ENCODE results near the gene DDX39B. TPM values are rescaled to one million over a fixed set of nuclear protein-coding genes. Genes with fewer than 3 reads are reported as not detected.
"Not testable (repeated sequence)": the region's sequence is repeated elsewhere in the genome, so short reads cannot be mapped to it uniquely, and the experiment has no call there.

DDX39B gene
- 336 TPM for total RNA-seq (ENCODE audit: unreplicated experiment)
- long read RNA-seq, transcript DDX39B-202 (11 exons, 2,133 nt): minor isoform, 50 of 159 reads
- long read RNA-seq, transcript DDX39B-214 (11 exons, 2,003 nt): major isoform, 87 of 159 reads
- long read RNA-seq, partial matches to known transcripts: 8 of 159 reads
- long read RNA-seq, other reads (novel, unspliced or antisense): 13 of 159 reads

GRCh38 chr6:31541658-31542521 is at the start of gene DDX39B:
Gene DDX39B (minus strand): TSS chr6:31542003. CDS start chr6:31540532, 1,471 bp downstream.
- H3K4me1 Mint-ChIP-seq (ENCODE audit: unreplicated experiment): peaks cover 34% of the 10 kb centered on the region

GRCh38 chr6:31590691-31591090 is 48.9 kb upstream of the DDX39B start:
- not testable (repeated sequence) for H3K27me3 Mint-ChIP-seq (ENCODE audit: unreplicated experiment); DNase-seq (ENCODE audit: low spot score); H3K36me3 Mint-ChIP-seq (ENCODE audit: low read depth, unreplicated experiment); H3K4me3 Mint-ChIP-seq (ENCODE audit: unreplicated experiment); H3K9me3 Mint-ChIP-seq (ENCODE audit: unreplicated experiment); H3K4me1 Mint-ChIP-seq (ENCODE audit: unreplicated experiment); H3K27ac Mint-ChIP-seq (ENCODE audit: unreplicated experiment)

More at GRCh38 chr6:31541658-31542521, at the start of gene DDX39B:
- peak within 1 kb of the TSS; percentile 99 for H3K4me3 Mint-ChIP-seq (ENCODE audit: unreplicated experiment)
- DNase-seq (ENCODE audit: low spot score): peak; percentile 80
- H3K27ac Mint-ChIP-seq (ENCODE audit: unreplicated experiment): peak within 1 kb of the TSS; percentile 100
- peaks cover 27% of the 10 kb centered on the region for H3K36me3 Mint-ChIP-seq (ENCODE audit: low read depth, unreplicated experiment)
- TF ChIP-seq CTCF (IDR thresholded peaks at IDR 0.05; ENCODE audit: unreplicated experiment): no peak
- no peaks in the 10 kb centered on the region for H3K9me3 Mint-ChIP-seq (ENCODE audit: unreplicated experiment)
- H3K27me3 Mint-ChIP-seq (ENCODE audit: unreplicated experiment): peaks cover 10% of the 10 kb centered on the region

GRCh38 chr6:31588871-31589650 is 47.3 kb upstream of the DDX39B start:
- H3K9me3 Mint-ChIP-seq (ENCODE audit: unreplicated experiment): no peaks in the 10 kb centered on the region
- peaks cover 12% of the 10 kb centered on the region for H3K4me1 Mint-ChIP-seq (ENCODE audit: unreplicated experiment)
- H3K4me3 Mint-ChIP-seq (ENCODE audit: unreplicated experiment): no peak overlapping the region
- no peak overlapping the region for H3K27ac Mint-ChIP-seq (ENCODE audit: unreplicated experiment)
- DNase-seq (ENCODE audit: low spot score): no peak
- no peak for TF ChIP-seq CTCF (IDR thresholded peaks at IDR 0.05; ENCODE audit: unreplicated experiment)
- H3K27me3 Mint-ChIP-seq (ENCODE audit: unreplicated experiment): peaks cover 1% of the 10 kb centered on the region
- H3K36me3 Mint-ChIP-seq (ENCODE audit: low read depth, unreplicated experiment): no peaks in the 10 kb centered on the region

DNA sequence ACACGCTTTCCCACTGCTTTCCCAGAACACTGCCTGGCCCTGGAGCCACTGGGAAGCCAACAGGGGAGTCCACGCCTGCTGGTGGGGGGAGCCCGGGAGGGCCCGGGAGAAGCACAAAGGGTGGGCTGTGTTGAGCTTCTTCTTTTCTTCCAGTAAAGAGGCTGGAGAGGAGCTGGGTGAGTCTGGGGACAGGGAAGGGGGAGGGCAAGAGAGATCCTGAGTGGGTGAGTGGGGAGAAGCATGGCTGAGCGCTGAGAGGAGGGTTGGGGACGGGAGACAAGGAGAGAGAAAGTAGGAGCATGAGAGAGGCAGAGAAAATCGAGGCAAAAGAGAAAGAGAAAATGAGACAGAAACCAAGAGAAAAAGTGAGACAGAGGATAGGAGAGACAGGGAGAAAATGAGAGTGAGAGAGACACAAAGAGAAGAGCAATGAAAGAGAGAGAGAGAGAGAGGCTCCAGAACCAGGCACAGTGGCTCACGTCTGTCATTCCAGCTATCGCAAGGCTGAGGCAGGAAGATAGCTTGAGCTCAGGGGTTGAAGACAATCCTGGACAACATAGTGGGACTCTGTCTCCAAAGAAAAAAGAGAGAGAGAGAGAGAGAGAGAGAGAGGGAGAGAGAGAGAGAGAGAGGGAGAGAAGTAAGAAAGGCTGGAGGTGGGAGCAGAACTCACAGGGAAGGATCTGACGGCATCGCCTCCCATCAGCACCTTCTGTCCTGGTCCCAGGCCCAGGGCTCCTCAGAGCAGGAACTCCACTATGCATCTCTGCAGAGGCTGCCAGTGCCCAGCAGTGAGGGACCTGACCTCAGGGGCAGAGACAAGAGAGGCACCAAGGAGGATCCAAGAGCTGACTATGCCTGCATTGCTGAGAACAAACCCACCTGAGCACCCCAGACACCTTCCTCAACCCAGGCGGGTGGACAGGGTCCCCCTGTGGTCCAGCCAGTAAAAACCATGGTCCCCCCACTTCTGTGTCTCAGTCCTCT is 46.3 kb upstream of the DDX39B start:
- H3K27me3 Mint-ChIP-seq (ENCODE audit: unreplicated experiment): peaks cover under 1% of the 10 kb centered on the region
- no peak for TF ChIP-seq CTCF (IDR thresholded peaks at IDR 0.05; ENCODE audit: unreplicated experiment)
- H3K4me1 Mint-ChIP-seq (ENCODE audit: unreplicated experiment): peaks cover 12% of the 10 kb centered on the region
- H3K36me3 Mint-ChIP-seq (ENCODE audit: low read depth, unreplicated experiment): no peaks in the 10 kb centered on the region
- no peak overlapping the region for H3K4me3 Mint-ChIP-seq (ENCODE audit: unreplicated experiment)
- no peak overlapping the region for H3K27ac Mint-ChIP-seq (ENCODE audit: unreplicated experiment)
- no peaks in the 10 kb centered on the region for H3K9me3 Mint-ChIP-seq (ENCODE audit: unreplicated experiment)
- DNase-seq (ENCODE audit: low spot score): no peak

All from endothelial cell (in vitro differentiated cells).